NB4 (cell line): ENCODE results near the gene PAX5.

Experiments used
- DNase-seq: peaks from one replicate; pipeline ENCODE4 v3.0.0; 2010; ENCODE audit warnings: low read depth
- H3K4me3 ChIP-seq: one replicate; pipeline ENCODE4 v1.5.1; 2011; ENCODE audit warnings: mild to moderate bottlenecking, low read depth, low read length, moderate library complexity
- MYC ChIP-seq: IDR thresholded peaks from 2 replicates; pipeline ENCODE4 v1.6.1; 2011; ENCODE audit warnings: low read depth, low read length
- POLR2A ChIP-seq: IDR thresholded peaks from 2 replicates; pipeline ENCODE4 v1.6.1; 2011; ENCODE audit warnings: mild to moderate bottlenecking; ENCODE audit not compliant: insufficient read length; ENCODE audit errors: extremely low read depth
- TF ChIP-seq, protein P1 (sequence below): IDR thresholded peaks from one replicate; pipeline ENCODE4 v1.5.1; 2012; ENCODE audit warnings: low read depth, low read length
- TF ChIP-seq, protein P2 (sequence below): IDR thresholded peaks from 2 replicates; pipeline ENCODE4 v1.6.1; 2011; ENCODE audit warnings: low read depth, low read length

The PAX5 gene

DNA sequence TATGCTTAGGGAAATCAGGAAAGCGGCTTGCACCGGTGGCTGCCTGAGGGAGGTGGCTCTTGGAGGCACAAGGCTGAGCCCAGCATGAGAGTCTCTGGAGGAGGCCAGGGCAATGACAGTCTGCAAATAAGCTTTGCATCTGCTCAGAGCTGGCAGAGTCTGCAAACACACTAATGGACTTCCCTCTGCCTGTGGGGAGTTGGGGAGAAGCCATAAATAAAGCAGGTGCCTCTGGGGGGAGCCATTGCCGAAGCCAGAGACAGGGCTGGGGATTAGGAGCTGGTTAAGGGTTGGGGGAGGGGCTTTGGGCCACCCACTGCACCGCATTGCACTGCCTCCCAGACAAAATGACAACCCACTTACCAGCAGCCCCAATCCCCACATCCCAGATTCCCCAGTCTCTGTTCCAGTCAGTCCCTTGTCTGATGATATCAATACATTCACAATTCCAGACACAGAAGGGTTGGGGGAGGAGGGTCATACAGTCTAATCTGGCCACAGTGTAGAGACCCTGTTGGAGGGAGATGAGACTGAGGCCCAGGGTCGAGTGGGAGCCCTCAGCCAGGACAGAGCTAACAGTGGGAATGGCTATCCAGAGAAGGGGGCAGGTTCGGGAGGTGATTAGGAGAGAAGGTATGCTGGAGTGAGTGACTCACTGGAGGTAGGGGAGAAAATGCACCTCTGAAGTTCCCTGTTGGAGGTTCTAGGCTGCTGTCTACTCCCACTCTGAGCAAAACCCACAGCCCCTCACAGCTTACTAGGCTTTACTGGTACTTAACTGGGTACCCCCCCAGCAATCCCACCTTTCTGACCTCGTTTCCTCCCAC, 53.7 kb downstream of the PAX5 start:
- DNase-seq, result peak; percentile 38
- TF ChIP-seq MYC (no peak), POLR2A (no peak)
- TF ChIP-seq, protein P1, sequence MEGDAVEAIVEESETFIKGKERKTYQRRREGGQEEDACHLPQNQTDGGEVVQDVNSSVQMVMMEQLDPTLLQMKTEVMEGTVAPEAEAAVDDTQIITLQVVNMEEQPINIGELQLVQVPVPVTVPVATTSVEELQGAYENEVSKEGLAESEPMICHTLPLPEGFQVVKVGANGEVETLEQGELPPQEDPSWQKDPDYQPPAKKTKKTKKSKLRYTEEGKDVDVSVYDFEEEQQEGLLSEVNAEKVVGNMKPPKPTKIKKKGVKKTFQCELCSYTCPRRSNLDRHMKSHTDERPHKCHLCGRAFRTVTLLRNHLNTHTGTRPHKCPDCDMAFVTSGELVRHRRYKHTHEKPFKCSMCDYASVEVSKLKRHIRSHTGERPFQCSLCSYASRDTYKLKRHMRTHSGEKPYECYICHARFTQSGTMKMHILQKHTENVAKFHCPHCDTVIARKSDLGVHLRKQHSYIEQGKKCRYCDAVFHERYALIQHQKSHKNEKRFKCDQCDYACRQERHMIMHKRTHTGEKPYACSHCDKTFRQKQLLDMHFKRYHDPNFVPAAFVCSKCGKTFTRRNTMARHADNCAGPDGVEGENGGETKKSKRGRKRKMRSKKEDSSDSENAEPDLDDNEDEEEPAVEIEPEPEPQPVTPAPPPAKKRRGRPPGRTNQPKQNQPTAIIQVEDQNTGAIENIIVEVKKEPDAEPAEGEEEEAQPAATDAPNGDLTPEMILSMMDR, result peak; percentile 18
- TF ChIP-seq, protein P2, sequence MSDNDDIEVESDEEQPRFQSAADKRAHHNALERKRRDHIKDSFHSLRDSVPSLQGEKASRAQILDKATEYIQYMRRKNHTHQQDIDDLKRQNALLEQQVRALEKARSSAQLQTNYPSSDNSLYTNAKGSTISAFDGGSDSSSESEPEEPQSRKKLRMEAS, result no peak
- no peak overlapping the region for H3K4me3 ChIP-seq

DNA sequence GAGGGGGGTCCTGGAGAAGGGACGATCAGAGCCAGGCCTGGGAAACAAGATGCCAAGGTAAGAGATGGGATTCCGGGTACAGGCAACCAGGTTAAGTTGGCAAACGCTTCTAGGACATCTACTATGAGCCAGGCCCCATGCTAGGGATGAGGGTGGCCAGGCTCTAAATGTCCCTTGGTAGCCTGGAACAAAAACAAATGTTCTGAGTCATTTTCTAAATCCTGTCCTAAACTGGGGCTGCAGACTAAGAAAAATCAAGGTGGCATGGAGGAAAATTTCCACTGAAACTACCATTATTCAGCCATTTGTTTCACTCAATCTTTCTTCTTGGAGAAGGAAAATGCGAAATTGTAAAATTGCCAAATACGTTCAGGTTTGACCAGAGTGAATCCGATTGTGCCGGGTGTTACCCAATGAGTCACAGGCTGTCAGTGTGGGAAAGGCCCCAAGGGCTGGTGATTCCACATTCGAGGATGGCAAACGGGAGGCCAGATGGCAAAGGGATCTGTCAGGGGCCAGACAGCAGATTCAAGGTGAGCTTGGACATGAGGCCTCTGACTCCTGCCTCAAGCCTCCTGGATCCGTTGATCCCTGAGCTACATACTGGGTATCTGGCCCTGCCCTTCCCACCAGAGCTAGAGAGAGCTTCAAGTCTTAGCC, 57.6 kb downstream of the PAX5 start:
- no peak overlapping the region for H3K4me3 ChIP-seq
- TF ChIP-seq, protein P1, result no peak
- TF ChIP-seq, protein P2, result no peak
- no peak for DNase-seq

DNA sequence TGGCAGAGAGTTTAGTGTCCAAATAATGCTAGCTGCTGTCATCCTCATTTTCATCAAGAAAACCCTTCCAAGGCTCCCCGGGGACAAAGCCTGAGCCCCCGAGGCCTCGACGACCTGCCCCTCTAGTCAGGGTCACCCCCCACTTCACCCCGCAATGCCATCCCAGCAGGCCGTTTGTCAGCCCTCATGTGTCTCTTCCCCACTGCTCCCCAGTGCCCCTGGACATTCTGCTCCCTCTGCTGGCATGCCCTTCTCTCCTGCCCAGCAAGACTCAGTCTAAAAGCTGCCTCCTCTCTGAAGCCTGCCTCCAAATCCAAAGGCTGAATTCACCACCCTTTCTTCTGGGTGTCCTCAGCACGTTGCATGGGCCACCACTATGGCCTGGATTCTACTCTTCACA, 59.3 kb downstream of the PAX5 start:
- no peak for DNase-seq
- TF ChIP-seq, protein P1, result no peak
- TF ChIP-seq POLR2A, result no peak
- TF ChIP-seq MYC, result no peak
- TF ChIP-seq, protein P2, result no peak
- H3K4me3 ChIP-seq, result no peak overlapping the region

DNA sequence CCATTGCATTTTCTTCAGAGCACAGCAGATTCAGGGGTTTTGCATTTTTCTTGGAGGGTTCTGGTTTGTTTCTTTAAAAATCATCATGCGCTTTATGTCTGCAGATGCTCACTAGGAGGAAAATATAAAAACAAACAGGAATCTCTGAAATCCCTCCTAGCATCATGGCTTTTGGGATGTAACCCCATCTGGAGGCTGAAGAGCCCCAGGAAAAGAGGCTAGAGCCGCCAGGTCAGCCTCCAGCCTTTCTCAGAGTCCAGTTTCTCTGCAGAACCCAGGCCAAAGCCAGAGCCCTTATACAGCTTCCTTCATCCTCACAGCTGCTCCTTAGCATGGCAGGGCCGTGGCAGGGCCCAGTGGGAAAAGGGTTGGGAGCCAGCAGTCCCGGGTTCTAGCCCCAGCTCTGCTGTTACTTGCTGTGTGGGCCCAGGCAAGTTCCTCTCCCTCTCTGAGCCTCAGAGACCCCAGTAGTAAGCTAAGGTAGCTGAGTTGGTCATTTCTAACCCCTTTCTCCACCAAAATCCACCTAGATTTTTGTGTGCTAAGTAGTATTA, 62.1 kb downstream of the PAX5 start:
- TF ChIP-seq, protein P1, result no peak
- DNase-seq, result no peak
- H3K4me3 ChIP-seq, result no peak overlapping the region

DNA sequence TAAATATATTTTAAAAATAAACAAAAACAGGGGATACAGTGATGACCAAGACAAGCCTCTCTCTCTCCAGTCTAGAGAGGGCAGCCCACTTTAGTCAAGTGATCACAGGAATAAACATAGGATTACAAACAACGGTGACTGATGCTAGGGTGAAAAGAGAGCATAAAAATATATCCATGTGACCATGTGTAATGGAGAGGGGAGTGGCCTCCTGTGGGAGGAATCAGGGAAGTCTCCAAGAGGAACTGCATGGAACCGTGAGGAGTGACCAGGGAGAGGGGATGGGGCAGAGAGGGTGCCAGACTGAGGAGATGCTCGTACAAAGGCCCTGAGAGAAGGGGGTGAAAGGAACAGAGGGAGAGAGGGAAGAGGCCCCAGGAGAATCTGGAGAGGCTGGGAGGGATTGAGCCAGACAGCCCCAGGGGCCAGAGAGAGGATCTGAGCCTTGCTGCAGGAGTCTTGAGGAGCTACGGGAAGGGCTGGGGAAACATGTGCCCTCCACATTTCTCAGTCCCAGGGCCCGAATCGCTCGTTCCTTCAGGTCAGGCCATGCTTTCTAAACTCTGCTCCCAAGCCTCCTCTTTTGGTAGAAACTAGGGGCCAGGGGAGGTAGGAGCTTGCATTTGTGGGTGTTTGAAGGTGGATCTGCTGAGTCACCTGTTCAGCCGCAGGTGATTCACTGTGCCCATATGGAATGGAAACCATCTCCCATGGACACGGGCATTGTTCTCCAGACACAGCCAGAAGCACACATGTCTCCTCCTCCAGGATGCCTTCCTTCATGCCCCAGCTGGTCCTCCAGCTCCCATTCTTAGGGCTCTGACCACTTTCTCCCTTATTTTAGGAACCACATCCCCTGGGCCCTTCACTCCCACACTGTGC, 63.8 kb downstream of the PAX5 start:
- no peak overlapping the region for H3K4me3 ChIP-seq
- no peak for DNase-seq
- TF ChIP-seq, protein P2, result no peak
- TF ChIP-seq MYC (no peak), POLR2A (no peak)
- TF ChIP-seq, protein P1, result no peak
